GM12874 (cell line): ENCODE data around the gene HIVEP3.

Experiments used
- CTCF ChIP-seq: IDR thresholded peaks from 2 replicates; pipeline ENCODE4 v1.5.1; 2011; ENCODE audit warnings: low read depth, mild to moderate bottlenecking, control low read depth, low read length, moderate library complexity; ENCODE audit not compliant: insufficient read depth

HIVEP3 gene

DNA sequence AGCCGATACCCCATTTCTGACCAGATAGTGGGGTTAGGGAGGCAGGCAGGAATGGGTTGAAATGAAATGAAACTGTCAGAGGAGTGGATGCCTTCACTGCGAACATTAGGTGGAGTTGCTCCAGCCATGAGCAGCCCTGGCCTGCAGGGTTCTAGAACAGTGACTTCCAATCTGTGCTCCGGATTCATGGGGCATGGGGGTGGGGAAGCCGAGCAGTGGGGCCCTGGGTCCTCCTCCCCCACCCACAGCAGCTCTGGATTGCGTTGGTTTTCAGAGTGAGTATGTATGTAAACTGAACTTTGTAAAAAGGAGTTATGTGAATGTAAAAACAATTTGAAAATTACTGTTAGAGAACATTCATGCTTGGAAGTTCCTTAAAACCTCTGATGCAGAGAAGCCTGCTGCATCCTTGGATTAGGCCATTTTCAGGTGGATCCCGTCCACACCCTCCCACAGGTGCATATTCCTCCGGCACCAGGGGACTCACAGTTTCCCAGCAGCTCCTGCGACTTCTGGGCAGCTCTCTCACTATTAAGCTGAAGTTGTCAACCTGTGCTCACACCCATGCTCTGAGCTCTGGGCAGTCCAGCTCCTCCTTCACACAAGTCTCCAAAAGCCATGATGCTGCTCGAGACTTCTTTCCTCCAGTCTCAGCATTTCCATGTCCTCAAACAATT lies 379.8 kb downstream of the HIVEP3 start:
- no peak for TF ChIP-seq CTCF

DNA sequence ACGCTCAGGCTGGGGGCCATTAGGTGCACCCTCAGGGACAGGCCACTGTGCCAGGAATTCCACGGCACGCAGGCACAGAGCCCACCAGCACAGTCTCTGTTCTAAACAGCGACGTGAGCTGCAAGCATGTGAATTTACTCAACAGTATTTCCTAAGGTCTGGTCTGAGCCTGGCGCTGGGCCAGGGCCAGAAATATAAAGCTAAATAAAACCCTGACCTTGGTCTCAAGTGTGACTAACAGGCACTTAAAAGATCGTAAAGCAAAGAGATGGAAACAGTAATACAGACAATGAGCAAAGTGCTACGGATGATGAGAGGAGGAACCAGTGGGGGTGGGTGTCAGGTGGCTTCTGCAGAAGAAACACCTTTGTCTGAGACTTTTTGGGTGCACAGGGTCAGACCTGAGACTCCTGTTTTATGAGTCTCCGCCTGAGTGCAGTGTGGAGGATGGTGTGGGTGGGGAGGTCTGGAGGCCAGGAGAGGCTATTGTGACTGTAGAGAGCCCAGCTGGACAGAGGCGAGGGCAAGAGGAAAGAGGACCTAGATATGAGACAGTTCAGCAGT lies 380.9 kb downstream of the HIVEP3 start:
- no peak for TF ChIP-seq CTCF

- TF ChIP-seq CTCF: no peak
These were observed 381.5 kb downstream of the HIVEP3 start for GRCh38 chr1:41537251-41537650.

- TF ChIP-seq CTCF: no peak
These were observed 382.3 kb downstream of the HIVEP3 start for GRCh38 chr1:41536361-41536802.

DNA sequence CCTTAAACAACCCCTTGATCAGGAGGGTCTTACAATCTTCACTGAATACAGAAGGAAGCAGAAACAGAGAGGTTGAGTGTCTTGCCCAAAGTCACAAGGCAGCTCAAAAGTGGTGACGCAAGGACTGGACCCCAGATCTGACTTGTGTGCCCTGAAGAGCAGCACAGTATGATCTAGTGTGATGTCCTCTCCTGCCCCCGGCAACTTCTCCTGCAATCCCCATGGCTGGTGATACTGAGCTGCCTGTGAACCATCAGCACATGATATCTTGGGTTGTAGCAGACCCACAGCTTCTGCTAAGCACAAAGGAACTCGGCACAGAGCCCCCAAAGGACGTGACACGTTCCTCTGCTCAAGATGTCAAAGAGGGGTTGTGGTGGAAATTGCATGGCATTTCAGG lies 383.0 kb downstream of the HIVEP3 start:
- no peak for TF ChIP-seq CTCF

DNA sequence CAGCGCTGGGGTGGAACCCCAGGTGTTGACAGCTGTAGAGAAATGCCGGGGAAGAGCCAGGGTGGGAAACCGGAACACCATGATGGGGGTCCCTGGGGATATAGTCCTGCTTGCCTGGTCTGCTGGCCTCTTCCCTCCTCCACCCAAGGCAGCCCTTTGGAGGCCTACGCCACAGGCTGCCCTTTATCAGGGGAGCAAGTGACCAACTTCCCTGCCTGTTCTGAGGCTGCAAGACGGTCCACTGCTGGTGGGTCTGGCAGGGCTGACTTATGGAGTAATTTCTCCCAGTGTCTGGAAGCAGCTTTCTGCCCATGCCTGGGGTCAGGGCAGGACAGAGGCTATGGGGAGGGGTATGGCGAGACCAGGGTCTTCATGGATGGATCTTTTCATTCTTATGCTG lies 383.4 kb downstream of the HIVEP3 start:
- no peak for TF ChIP-seq CTCF

DNA sequence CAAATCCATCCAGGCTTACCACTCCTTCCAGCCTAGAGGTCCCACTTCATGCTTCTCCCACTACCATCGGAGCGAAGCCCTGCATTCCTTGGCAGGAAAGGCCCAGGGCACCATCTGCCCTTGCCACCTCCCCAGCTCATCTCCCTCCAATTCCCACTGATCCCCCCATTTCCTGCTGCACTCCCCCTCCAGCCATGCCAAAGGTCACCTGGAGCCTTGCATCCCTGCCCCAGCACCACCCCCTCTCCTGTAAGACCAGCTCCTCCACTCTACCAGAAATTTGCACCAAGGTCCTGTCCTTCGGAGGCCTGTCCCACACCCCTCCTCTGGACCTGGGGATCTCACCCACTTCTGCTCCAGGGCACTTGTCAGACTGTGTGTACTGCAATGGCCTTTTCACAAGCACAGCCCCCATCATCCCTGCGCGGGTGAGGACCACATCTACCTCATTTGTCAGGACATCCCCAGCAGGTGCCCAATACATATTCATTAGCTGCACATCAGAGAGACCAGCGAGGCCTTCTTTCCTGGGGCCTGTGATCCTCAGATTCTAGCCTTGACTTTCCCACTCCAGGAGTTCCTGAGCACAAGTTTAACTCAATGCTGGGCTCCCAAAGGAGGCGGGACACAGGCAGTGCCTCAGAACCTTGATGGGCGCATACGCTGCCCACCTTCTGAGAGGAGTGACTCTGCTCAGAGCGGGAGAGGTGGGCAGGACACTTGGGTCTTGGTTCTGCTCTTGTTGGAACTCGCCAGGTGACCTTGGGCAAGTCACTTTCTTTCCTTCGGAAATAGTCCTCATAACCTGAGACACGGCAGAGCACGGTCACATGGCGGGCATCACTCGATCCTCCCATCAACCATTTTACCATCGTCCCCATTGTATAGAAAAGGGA lies 384.3 kb downstream of the HIVEP3 start:
- TF ChIP-seq CTCF: no peak
